A549 (cell line): ENCODE measurements around the gene TCF4. TPM values are rescaled to one million over a fixed set of nuclear protein-coding genes. Genes with fewer than 3 reads are reported as not detected.

ENCODE experiments used
- ATAC-seq, 2 experiments: fragments of 200-7000 bp in 1 of 2; fragments of >200 bp in 1 of 2; cut with Nextera tagmentation in 1 of 2; cut with Tn5 transposase in 1 of 2; 3 replicates each; pipeline versions ENCODE4 v1.8.0 to v1.9.1; 2018 to 2020; ENCODE audit warnings: mild to moderate bottlenecking in 1 of 2, moderate library complexity in 1 of 2
- CTCF ChIA-PET: fragments of 300-600 bp; sonication (Branson Sonifier 250); formaldehyde crosslinking; extraction: SDS; loops from one replicate; lab custom pipeline; 2021; ENCODE audit warnings: antibody characterized with exemption, inconsistent platforms; lab: Yijun Ruan, JAX
- POLR2A ChIA-PET: fragments of 350-600 bp; formaldehyde crosslinking; extraction: SDS; loops from one replicate; lab custom pipeline; 2021; ENCODE audit warnings: antibody characterized with exemption, inconsistent platforms; lab: Yijun Ruan, JAX
- DNase-seq, 2 experiments: peaks; one replicate each; pipeline versions ENCODE4 v3.0.0 to v3.0.0-alpha.2; 2011 to 2016; ENCODE audit warnings: low read depth in 1 of 2, low spot score in 1 of 2
- FAIRE-seq: peaks from 2 replicates; lab custom pipeline; 2011; peaks lifted over from hg19 to GRCh38; lab: Jason Lieb, UNC
- H3K27ac ChIP-seq, 2 experiments: fragments of >200 bp; sonication (Bioruptor Twin); formaldehyde crosslinking; 3 replicates each; pipeline ENCODE4 v1.5.1; 2016 to 2017
- H3K4me1 ChIP-seq: fragments of >200 bp; sonication (Bioruptor Twin); formaldehyde crosslinking; 3 replicates; pipeline ENCODE4 v1.6.1; 2016
- H3K4me2 ChIP-seq: fragments of >200 bp; sonication (Bioruptor Twin); formaldehyde crosslinking; 3 replicates; pipeline ENCODE4 v1.6.1; 2016
- H3K4me3 ChIP-seq: fragments of >200 bp; sonication (Bioruptor Twin); formaldehyde crosslinking; 3 replicates; pipeline ENCODE4 v1.5.1; 2016
- H3K9me3 ChIP-seq: fragments of >200 bp; sonication (Bioruptor Twin); formaldehyde crosslinking; 3 replicates; pipeline ENCODE4 v1.6.1; 2016
- ATOH8 ChIP-seq: fragments of 250-450 bp; sonication (Bioruptor Pico); IDR thresholded peaks from 2 replicates; pipeline ENCODE4 v1.5.0; 2020; ENCODE audit warnings: low read depth, mild to moderate bottlenecking, moderate library complexity
- BHLHE40 ChIP-seq: IDR thresholded peaks from 2 replicates; pipeline ENCODE4 v1.6.1; 2012; ENCODE audit warnings: low read depth, low read length, inconsistent platforms
- CBX2 ChIP-seq: fragments of 200-600 bp; sonication (generic); IDR thresholded peaks from 2 replicates; pipeline ENCODE4 v1.6.1; 2016; ENCODE audit warnings: low read depth, mild to moderate bottlenecking, borderline replicate concordance
- CHD4 ChIP-seq: fragments of 200-600 bp; sonication (generic); IDR thresholded peaks from 2 replicates; pipeline ENCODE4 v1.6.1; 2016; ENCODE audit warnings: antibody characterized with exemption, mild to moderate bottlenecking, borderline replicate concordance
- ELK1 ChIP-seq: fragments of 150-350 bp; IDR thresholded peaks from 2 replicates; pipeline ENCODE4 v1.6.1; 2014; ENCODE audit warnings: low read depth, mild to moderate bottlenecking, low read length
- EP300 ChIP-seq, 2 experiments: fragments of >200 bp; sonication (Bioruptor Twin); formaldehyde crosslinking; IDR thresholded peaks; 2 replicates in 1 of 2; 3 replicates in 1 of 2; pipeline ENCODE4 v1.6.1; 2016 to 2017
- FOSL2 ChIP-seq, 2 experiments: fragments of 450-650 bp in 1 of 2; fragments of >200 bp in 1 of 2; sonication (Bioruptor Twin) in 1 of 2; formaldehyde crosslinking; IDR thresholded peaks; 2 replicates each; pipeline versions ENCODE4 v1.5.0 to v1.6.1; 2016 to 2020; ENCODE audit warnings: mild to moderate bottlenecking in 1 of 2, moderate library complexity in 1 of 2
- FOXS1 ChIP-seq: fragments of 250-450 bp; sonication (Bioruptor Pico); IDR thresholded peaks from 2 replicates; pipeline ENCODE4 v1.5.0; 2020; ENCODE audit warnings: mild to moderate bottlenecking, moderate library complexity
- HDAC2 ChIP-seq: fragments of 200-600 bp; sonication (generic); IDR thresholded peaks from 2 replicates; pipeline ENCODE4 v1.6.1; 2016
- HOXB5 ChIP-seq: fragments of 250-450 bp; sonication (Bioruptor Pico); IDR thresholded peaks from 2 replicates; pipeline ENCODE4 v1.5.0; 2020; ENCODE audit warnings: mild to moderate bottlenecking, moderate library complexity
- JUN ChIP-seq, 2 experiments: fragments of >200 bp; sonication (Bioruptor Twin); formaldehyde crosslinking; IDR thresholded peaks; 2 replicates in 1 of 2; 3 replicates in 1 of 2; pipeline ENCODE4 v1.6.1; 2016 to 2017
- KDM1A ChIP-seq: fragments of 200-600 bp; sonication (generic); IDR thresholded peaks from 2 replicates; pipeline ENCODE4 v1.6.1; 2016; ENCODE audit warnings: low read depth, mild to moderate bottlenecking
- MAFK ChIP-seq: fragments of 450-650 bp; IDR thresholded peaks from 2 replicates; pipeline ENCODE4 v1.6.1; 2014; ENCODE audit not compliant: partially characterized antibody
- MYC ChIP-seq: IDR thresholded peaks from 2 replicates; pipeline ENCODE4 v1.6.1; 2012; ENCODE audit warnings: mild to moderate bottlenecking, inconsistent platforms, low read length, improper control_type of control experiment, borderline replicate concordance
- NPAS2 ChIP-seq: fragments of 250-450 bp; sonication (Bioruptor Pico); IDR thresholded peaks from 2 replicates; pipeline ENCODE4 v1.8.0; 2022; ENCODE audit warnings: mild to moderate bottlenecking, moderate library complexity, borderline replicate concordance
- POLR2A ChIP-seq: IDR thresholded peaks from 2 replicates; pipeline ENCODE4 v1.6.1; 2012; ENCODE audit warnings: mild to moderate bottlenecking, low read length
- RFX5 ChIP-seq: fragments of 450-650 bp; IDR thresholded peaks from 2 replicates; pipeline ENCODE4 v1.7.1; 2014; ENCODE audit warnings: antibody characterized with exemption, mild to moderate bottlenecking, moderate library complexity
- RNF2 ChIP-seq: fragments of 200-600 bp; sonication (generic); IDR thresholded peaks from 2 replicates; pipeline ENCODE4 v1.6.1; 2016; ENCODE audit warnings: low read depth, mild to moderate bottlenecking, antibody characterized with exemption, moderate library complexity, borderline replicate concordance
- SMC3 ChIP-seq: fragments of >200 bp; sonication (Bioruptor Twin); formaldehyde crosslinking; IDR thresholded peaks from 3 replicates; pipeline ENCODE4 v1.6.1; 2018; ENCODE audit warnings: inconsistent platforms
- SREBF2 ChIP-seq: fragments of 450-650 bp; IDR thresholded peaks from 2 replicates; pipeline ENCODE4 v1.6.1; 2014; ENCODE audit warnings: mild to moderate bottlenecking, moderate library complexity
- TP53 ChIP-seq: fragments of 250-450 bp; sonication (Bioruptor Pico); IDR thresholded peaks from 2 replicates; pipeline ENCODE4 v1.5.0; 2021; ENCODE audit warnings: mild to moderate bottlenecking, moderate library complexity
- ZNF302 ChIP-seq: fragments of 250-450 bp; sonication (Bioruptor Pico); IDR thresholded peaks from 2 replicates; pipeline ENCODE4 v1.9.0; 2021; ENCODE audit warnings: inconsistent platforms, mild to moderate bottlenecking, moderate library complexity
- WGBS: methylation state at CpG from one replicate; pipeline ENCODE4 v1.1.6; 2017; ENCODE audit errors: missing lambda C conversion rate; 5-methylcytosine and 5-hydroxymethylcytosine counted together
- polyA plus RNA-seq, 4 experiments: library from polyadenylated mRNA; depleted of rRNA in 3 of 4; stranded (reverse); fragments of >200 nt; fragmentation: RNase III in 1 of 4; extraction: RNeasy Plus Mini Kit Qiagen cat#74134 plus additional on column Dnase treatment in 1 of 4; gene quantifications; 2 replicates in 3 of 4; 3 replicates in 1 of 4; pipeline ENCODE4 v1.2.3, GENCODE V29; 2011 to 2017

Gene TCF4
- polyA plus RNA-seq, 2 of the 4 experiments (the other 2 are of a cell fraction): 3.0 to 4.0 TPM

GRCh38 chr18:55400081-55400480, 187.9 kb downstream of the TCF4 start:
- FAIRE-seq (no peak), ATAC-seq (no peak), DNase-seq (no peak)
- Histone ChIP-seq H3K4me3 (no peak overlapping the region), H3K4me1 (peaks cover 8% of the 10 kb centered on the region; the same call in 2 of the 3 replicates), H3K9me3 (no peaks in the 10 kb centered on the region)
- WGBS: 35% methylated on average over 2 of the region's 2 CpGs
- CTCF ChIA-PET: no interaction called here
- TF ChIP-seq HDAC2: no peak
- TF ChIP-seq CBX2: no peak
- no peak for TF ChIP-seq FOXS1 (CRISPR knock-in tag)
- TF ChIP-seq MAFK: no peak
- TF ChIP-seq JUN (IDR thresholded peaks at IDR 0.05): no peak
- TF ChIP-seq EP300 (IDR thresholded peaks at IDR 0.05): no peak
- no peak for TF ChIP-seq HOXB5 (CRISPR knock-in tag)
- no peak for TF ChIP-seq FOSL2 (IDR thresholded peaks at IDR 0.05)
- no peak for TF ChIP-seq FOSL2 (CRISPR knock-in tag; IDR thresholded peaks at IDR 0.05)
- TF ChIP-seq BHLHE40: no peak
- TF ChIP-seq RNF2: no peak
- TF ChIP-seq POLR2A: no peak
- no peak for TF ChIP-seq KDM1A
- TF ChIP-seq SREBF2: no peak
- TF ChIP-seq, all 56 proteins: peak for 0
- no peak overlapping the region for H3K4me2 ChIP-seq
- H3K27ac ChIP-seq: no peak overlapping the region
- POLR2A ChIA-PET: no interaction called here

- no peak for FAIRE-seq
- Histone ChIP-seq H3K4me1 (0 out of 3 replicates have a peak, but pooled peaks cover 5% of the 10 kb centered on the region), H3K4me2 (no peak overlapping the region), H3K4me3 (no peak overlapping the region), H3K9me3 (no peaks in the 10 kb centered on the region), H3K27ac (no peak overlapping the region)
- DNase-seq: no peak
- 82% methylated on average over 6 of the region's 6 CpGs for WGBS
- POLR2A ChIA-PET: no interaction called here
- TF ChIP-seq MYC: no peak
- no peak for TF ChIP-seq ELK1
- no peak for ATAC-seq
- CTCF ChIA-PET: interaction anchor here (0.7 kb wide), 1 partner anchor 225 kb away, joined by 3 read pairs; no protein-coding TSS in a partner anchor
Measured at GRCh38 chr18:55398858-55399257, 189.1 kb downstream of the TCF4 start.

GRCh38 chr18:55396979-55397378, 191.0 kb downstream of the TCF4 start:
- Histone ChIP-seq H3K9me3 (no peaks in the 10 kb centered on the region), H3K4me2 (no peak overlapping the region), H3K27ac (no peak overlapping the region), H3K4me3 (no peak overlapping the region), H3K4me1 (0 out of 3 replicates have a peak, but pooled peaks cover 5% of the 10 kb centered on the region)
- ChIA-PET CTCF (no interaction called here), POLR2A (no interaction called here)
- ATAC-seq (no peak), FAIRE-seq (no peak), DNase-seq (no peak)
- TF ChIP-seq SMC3 (no peak), EP300 (IDR thresholded peaks at IDR 0.05) (no peak), SREBF2 (no peak), HDAC2 (no peak), BHLHE40 (no peak), CHD4 (no peak), ELK1 (no peak), RFX5 (no peak), TP53 (CRISPR knock-in tag) (no peak), ZNF302 (no peak), ATOH8 (no peak), NPAS2 (no peak)
- 29% methylated on average over 2 of the region's 2 CpGs for WGBS
